GM12878 (cell line): Measurements from ENCODE around the gene HCN3. TPM values are rescaled to one million over a fixed set of nuclear protein-coding genes. Genes with fewer than 3 reads are reported as not detected.

Experiments
- ATAC-seq: fragments of 200-7000 bp; cut with Tn5 transposase; 3 replicates; pipeline ENCODE4 v1.9.1; 2020; ENCODE audit warnings: mild to moderate bottlenecking, moderate library complexity
- BruUV-seq: library from RNA; stranded (reverse); fragments of 400-500 nt; replicated peaks from 2 replicates; lab custom pipeline; 2021; lab: Mats Ljungman, UMichigan
- CTCF ChIA-PET: fragments of 300-600 bp; sonication (Branson Sonifier 250); formaldehyde crosslinking; extraction: SDS; loops from one replicate; lab custom pipeline; 2021; ENCODE audit warnings: inconsistent platforms; lab: Yijun Ruan, JAX
- POLR2A ChIA-PET: fragments of 350-600 bp; formaldehyde crosslinking; extraction: SDS; loops from one replicate; lab custom pipeline; 2021; ENCODE audit warnings: inconsistent platforms; lab: Charles Lee
- RAD21 ChIA-PET: fragments of 300-600 bp; sonication (Branson Sonifier 250); formaldehyde crosslinking; loops from one replicate; lab custom pipeline; 2023; ENCODE audit warnings: antibody characterized with exemption; ENCODE audit not compliant: unreplicated experiment; lab: Charles Lee
- SMC1A ChIA-PET: fragments of 300-600 bp; sonication (Branson Sonifier 250); formaldehyde crosslinking; loops from one replicate; lab custom pipeline; 2023; ENCODE audit not compliant: unreplicated experiment, uncharacterized antibody; lab: Charles Lee
- DNase-seq: peaks from one replicate; pipeline ENCODE4 v3.0.0-alpha.2; 2011; ENCODE audit warnings: low read depth, low spot score
- FAIRE-seq: peaks from 3 replicates; lab custom pipeline; 2011; peaks lifted over from hg19 to GRCh38; lab: Jason Lieb, UNC
- H2AFZ ChIP-seq: 2 replicates; pipeline ENCODE4 v1.6.0; 2011; ENCODE audit warnings: low read depth, low read length, control low read depth; ENCODE audit not compliant: control insufficient read depth
- H3K27ac ChIP-seq: 2 replicates; pipeline ENCODE4 v1.5.1; 2011; ENCODE audit warnings: control low read depth; ENCODE audit not compliant: control insufficient read depth, insufficient read depth
- H3K27me3 ChIP-seq, 2 experiments: replicated peaks in 1 of 2; 2 replicates each; pipeline versions ENCODE4 v1.6.0 to v1.6.1; 2011; ENCODE audit warnings: low read length in 1 of 2; ENCODE audit not compliant: control insufficient read depth in 2 of 2, insufficient read depth in 2 of 2
- H3K36me3 ChIP-seq, 2 experiments: 2 replicates each; pipeline ENCODE4 v1.5.1; 2011; ENCODE audit warnings: low read length in 1 of 2; ENCODE audit not compliant: control insufficient read depth in 2 of 2, insufficient read depth in 2 of 2
- H3K4me1 ChIP-seq: 2 replicates; pipeline ENCODE4 v1.6.1; 2011; ENCODE audit warnings: mild to moderate bottlenecking, low read length, moderate library complexity, mixed read lengths; ENCODE audit not compliant: control insufficient read depth, insufficient read depth
- H3K4me2 ChIP-seq: 2 replicates; pipeline ENCODE4 v1.6.0; 2011; ENCODE audit warnings: control low read depth; ENCODE audit not compliant: control insufficient read depth, insufficient read depth
- H3K4me3 ChIP-seq: fragments of 200-600 bp; sonication (generic); 2 replicates; pipeline ENCODE4 v1.5.1; 2016
- H3K79me2 ChIP-seq: 2 replicates; pipeline ENCODE4 v1.6.0; 2011; ENCODE audit warnings: low read length; ENCODE audit not compliant: control insufficient read depth, insufficient read depth
- H3K9ac ChIP-seq: 2 replicates; pipeline ENCODE4 v1.8.0; 2011; ENCODE audit warnings: low read length, control low read depth, mixed read lengths; ENCODE audit not compliant: control insufficient read depth, insufficient read depth
- H3K9me3 ChIP-seq: replicated peaks from 3 replicates; pipeline ENCODE4 v1.5.1; 2011; ENCODE audit warnings: mild to moderate bottlenecking, low read length; ENCODE audit not compliant: control insufficient read depth, insufficient read depth
- H4K20me1 ChIP-seq: 2 replicates; pipeline ENCODE4 v1.6.0; 2011; ENCODE audit not compliant: control insufficient read depth, insufficient read depth
- CBX5 ChIP-seq: sonication (generic); IDR thresholded peaks from 2 replicates; pipeline ENCODE4 v1.6.1; 2016; ENCODE audit warnings: low read depth, moderate library complexity, mild to moderate bottlenecking, inconsistent platforms
- CHD1 ChIP-seq: IDR thresholded peaks from 2 replicates; pipeline ENCODE4 v1.6.1; 2012; ENCODE audit warnings: low read depth, low read length, improper control_type of control experiment
- CUX1 ChIP-seq: IDR thresholded peaks from 2 replicates; pipeline ENCODE4 v1.6.1; 2012; ENCODE audit warnings: improper control_type of control experiment, low read depth, low read length; ENCODE audit not compliant: insufficient replicate concordance
- EZH2 ChIP-seq: IDR thresholded peaks from 2 replicates; pipeline ENCODE4 v1.6.1; 2012; ENCODE audit warnings: low read depth, mild to moderate bottlenecking, control low read depth, inconsistent platforms, low read length, borderline replicate concordance; ENCODE audit not compliant: control insufficient read depth
- KLF5 ChIP-seq: fragments of 450-650 bp; IDR thresholded peaks from 2 replicates; pipeline ENCODE4 v1.6.1; 2014; ENCODE audit warnings: mild to moderate bottlenecking; ENCODE audit not compliant: partially characterized antibody
- NFYB ChIP-seq: IDR thresholded peaks from 2 replicates; pipeline ENCODE4 v1.6.1; 2011; ENCODE audit warnings: low read depth, mild to moderate bottlenecking, low read length, improper control_type of control experiment, moderate library complexity; ENCODE audit not compliant: insufficient read depth
- NR2F1 ChIP-seq: fragments of 450-650 bp; conservative IDR thresholded peaks from 2 replicates; pipeline ENCODE4 v1.6.1; 2017; ENCODE audit warnings: mild to moderate bottlenecking
- PKNOX1 ChIP-seq: fragments of 450-650 bp; IDR thresholded peaks from 2 replicates; pipeline ENCODE4 v1.6.1; 2016; ENCODE audit warnings: mild to moderate bottlenecking
- RAD21 ChIP-seq: IDR thresholded peaks from 2 replicates; pipeline ENCODE4 v1.6.1; 2011; ENCODE audit warnings: mild to moderate bottlenecking, low read depth, low read length, moderate library complexity; ENCODE audit not compliant: insufficient read depth
- ZSCAN29 ChIP-seq: fragments of 450-650 bp; IDR thresholded peaks from 2 replicates; pipeline ENCODE4 v1.6.1; 2017; ENCODE audit warnings: mild to moderate bottlenecking, moderate library complexity
- WGBS: methylation state at CpG from one replicate; pipeline ENCODE4 v1.1.6; 2016; ENCODE audit warnings: low lambda C conversion rate; ENCODE audit not compliant: insufficient replicate concordance, insufficient coverage; ENCODE audit errors: missing lambda C conversion rate; 5-methylcytosine and 5-hydroxymethylcytosine counted together
- in situ Hi-C: fragments of 300-500 bp; cut with MboI; formaldehyde crosslinking; loops from 9 replicates; pipeline ENCODE4 v1.14.3; 2018; ENCODE audit warnings: mixed read lengths
- intact Hi-C: fragments of 100-400 bp; cut with micrococcal nuclease; formaldehyde crosslinking; loops from one replicate; pipeline ENCODE4 v1.14.2; 2022; ENCODE audit not compliant: unreplicated experiment
- polyA plus RNA-seq, 11 experiments: library from polyadenylated mRNA; depleted of rRNA in 4 of 11; unstranded in 6 of 11; stranded (reverse) in 5 of 11; fragments of >200 nt; fragmentation: Nextera tagmentation in 4 of 11; fragmentation: Illumina TruSeq in 1 of 11; extraction: Ambion mirVana in 4 of 11; extraction: Trizol in 1 of 11; gene quantifications; 1 replicate in 1 of 11; 2 replicates in 10 of 11; pipeline versions ENCODE4 v1.2.1 to v1.2.3, GENCODE V29; 2011 to 2016; ENCODE audit warnings: inconsistent platforms in 2 of 11, missing spikeins in 2 of 11, low read depth in 1 of 11
- total RNA-seq, 4 experiments: library from RNA; depleted of rRNA in 3 of 4; stranded (reverse); fragments of >200 nt in 3 of 4; fragmentation: Illumina TruSeq in 1 of 4; extraction: Trizol in 1 of 4; gene quantifications; 2 replicates each; pipeline versions ENCODE4 v1.2.1 to v1.2.3, GENCODE V29; 2013 to 2021

HCN3 gene
- total and polyA plus RNA-seq, 10 of the 15 experiments (the other 5 are each of a cell fraction or from before 2014, with no cell fraction given): 0.08 to 4.1 (median 1.8) TPM

- no peak for TF ChIP-seq PKNOX1
- TF ChIP-seq CUX1: no peak
- no peak for TF ChIP-seq CBX5
These were observed 42.3 kb downstream of the HCN3 start (continued) for GRCh38 chr1:155319536-155319935.

- POLR2A ChIA-PET: interaction anchor here (0.6 to 1.3 kb wide), 2 partner anchors 12 to 181 kb away, joined by 3 read pairs; partner anchors contain the start of gene FDPS
- BruUV-seq: no TSS peak
- peak overlapping the region; percentile 45; the same call in 1 of the 2 replicates for H3K4me3 ChIP-seq
- FAIRE-seq (no peak), ATAC-seq (no peak)
- H3K9ac ChIP-seq: no peak overlapping the region
- SMC1A ChIA-PET: interaction anchor here (1.1 to 6.8 kb wide), 3 partner anchors 8 to 69 kb away, joined by 3 to 57 read pairs (median 9); no protein-coding TSS in a partner anchor
- H3K27ac ChIP-seq: no peak overlapping the region
- WGBS: 78% methylated on average over 11 of the region's 11 CpGs
- H3K4me1 ChIP-seq: peaks cover 7% of the 10 kb centered on the region
- intact Hi-C loops: loop anchor here (5.0 kb wide), 1 partner anchor 272 kb away; no protein-coding TSS in a partner anchor
- H3K4me2 ChIP-seq: peak overlapping the region; percentile 19; the same call in 1 of the 2 replicates
- TF ChIP-seq RAD21 (no peak), NR2F1 (no peak), NFYB (no peak), EZH2 (no peak), CHD1 (no peak), ZSCAN29 (no peak), KLF5 (no peak)
- TF ChIP-seq, all 136 proteins: peak for 0
- Histone ChIP-seq H2AFZ (no peak overlapping the region), H4K20me1 (no peaks in the 10 kb centered on the region), H3K27me3 (no peaks in the 10 kb centered on the region), H3K36me3 (peaks cover 7 to 20% of the 10 kb centered on the region in 2 experiments), H3K9me3 (no peaks in the 10 kb centered on the region), H3K79me2 (no peaks in the 10 kb centered on the region; the same call in none of the 2 replicates)
- in situ Hi-C loops: no loop called here
- DNase-seq: no peak
- CTCF ChIA-PET: interaction anchor here (1.5 to 9.6 kb wide), 3 partner anchors 14 to 272 kb away, joined by 3 to 225 read pairs (median 37); partner anchors contain the start of genes ENTREP3 and FDPS
- RAD21 ChIA-PET: interaction anchor here (1.0 to 5.4 kb wide), 3 partner anchors 12 to 69 kb away, joined by 3 to 81 read pairs (median 3); partner anchors contain the start of gene FDPS
These were observed 43.0 kb downstream of the HCN3 start for GRCh38 chr1:155320252-155320651.
